ENCODE data around the gene NUAK2. TPM values are rescaled to one million over a fixed set of nuclear protein-coding genes. Genes with fewer than 3 reads are reported as not detected.
A peak's percentile ranks its signal among the peaks of the same experiment; 100 is the strongest.

Gene NUAK2
- total RNA-seq, 2 experiments from 2014 or later = 1.7 to 2.0 TPM

DNA sequence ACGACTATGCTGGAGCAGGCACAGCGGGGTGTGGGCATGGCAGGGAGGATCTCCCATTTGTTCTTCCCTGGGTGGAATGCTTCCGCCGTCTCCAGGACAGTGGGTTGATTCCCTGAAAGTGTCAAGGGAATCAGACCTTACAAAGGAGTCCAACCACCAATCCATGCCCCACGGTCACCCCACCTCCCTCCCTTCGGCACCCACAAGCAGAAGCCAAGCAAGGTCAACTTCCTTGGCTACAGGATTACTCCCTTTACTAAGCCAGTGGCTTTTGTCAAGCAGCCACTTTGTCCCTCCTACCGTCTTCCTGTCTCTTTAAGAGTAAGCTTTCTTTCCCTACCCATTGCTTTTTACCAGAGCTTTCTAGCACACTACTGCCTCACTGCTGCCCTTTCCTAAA lies 15.9 kb upstream of the NUAK2 start:
- H3K27me3 Mint-ChIP-seq = peaks cover 11% of the 10 kb centered on the region
- DNase-seq = no peak
- no peak overlapping the region for H3K27ac Mint-ChIP-seq
- H3K4me3 Mint-ChIP-seq = no peak overlapping the region
- no peaks in the 10 kb centered on the region for H3K9me3 Mint-ChIP-seq
- peaks cover 6% of the 10 kb centered on the region for H3K4me1 Mint-ChIP-seq
- H3K36me3 Mint-ChIP-seq = peaks cover under 1% of the 10 kb centered on the region

DNA sequence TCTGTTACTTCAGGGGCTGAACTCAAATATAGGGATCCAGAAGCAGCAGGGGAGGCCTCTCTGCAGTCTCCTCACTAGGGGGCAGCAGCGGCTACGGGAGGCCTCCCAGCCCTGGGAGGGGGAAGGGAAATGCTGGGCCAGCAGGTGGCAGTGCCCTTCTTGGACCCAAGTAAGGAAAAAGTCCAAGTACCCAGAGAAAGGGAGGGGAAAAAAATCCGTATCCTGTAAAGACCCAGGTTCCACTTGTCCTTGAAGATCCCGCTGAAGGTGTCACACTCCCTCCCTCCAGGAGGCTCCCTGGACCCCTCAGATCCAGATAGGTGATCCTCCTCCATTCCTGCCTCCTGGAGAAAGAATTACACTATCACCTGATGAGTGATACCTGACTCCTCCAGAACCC lies 14.1 kb upstream of the NUAK2 start:
- H3K4me1 Mint-ChIP-seq = peaks cover 4% of the 10 kb centered on the region
- H3K4me3 Mint-ChIP-seq = no peak overlapping the region
- no peaks in the 10 kb centered on the region for H3K9me3 Mint-ChIP-seq
- H3K27ac Mint-ChIP-seq = no peak overlapping the region
- H3K36me3 Mint-ChIP-seq = no peaks in the 10 kb centered on the region
- no peaks in the 10 kb centered on the region for H3K27me3 Mint-ChIP-seq
- DNase-seq = peak; percentile 77

DNA sequence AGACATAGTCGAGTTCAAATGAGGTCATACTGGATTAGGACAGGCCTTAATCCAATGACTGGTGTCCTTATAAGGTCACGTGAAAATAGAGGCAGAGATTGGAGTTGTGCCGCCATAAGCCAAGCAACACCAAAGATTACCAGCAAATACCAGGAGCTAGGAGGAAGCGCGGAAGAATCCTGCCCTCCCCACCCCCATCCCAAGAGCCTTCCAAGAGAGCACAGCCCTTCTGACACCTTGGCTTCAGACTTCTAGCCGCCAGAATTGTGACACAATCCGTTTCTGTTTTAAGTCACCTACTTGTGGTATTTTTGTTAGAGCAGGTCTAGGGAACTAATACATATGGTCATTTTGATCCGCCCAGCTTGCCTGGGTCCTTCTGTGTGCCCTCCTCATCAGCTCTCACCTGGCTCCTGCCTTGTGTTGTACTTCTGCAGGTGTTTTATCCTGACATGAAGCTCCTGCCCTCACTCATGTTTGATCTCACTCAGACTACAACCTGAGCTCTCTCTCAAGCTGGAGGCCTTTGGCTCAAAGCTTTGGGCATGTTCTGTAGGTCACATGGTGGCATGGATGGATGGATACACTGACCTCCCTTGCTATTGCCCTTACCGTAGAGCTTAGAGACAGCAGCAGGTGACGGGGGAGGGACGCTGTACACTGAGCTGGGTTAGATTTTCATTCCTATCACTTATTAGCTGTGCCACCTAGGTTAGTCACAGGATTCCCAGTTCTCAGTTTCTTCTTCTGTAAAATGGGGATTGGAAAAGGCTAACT lies 10.7 kb upstream of the NUAK2 start:
- no peaks in the 10 kb centered on the region for H3K36me3 Mint-ChIP-seq
- H3K4me1 Mint-ChIP-seq = no peaks in the 10 kb centered on the region

DNA sequence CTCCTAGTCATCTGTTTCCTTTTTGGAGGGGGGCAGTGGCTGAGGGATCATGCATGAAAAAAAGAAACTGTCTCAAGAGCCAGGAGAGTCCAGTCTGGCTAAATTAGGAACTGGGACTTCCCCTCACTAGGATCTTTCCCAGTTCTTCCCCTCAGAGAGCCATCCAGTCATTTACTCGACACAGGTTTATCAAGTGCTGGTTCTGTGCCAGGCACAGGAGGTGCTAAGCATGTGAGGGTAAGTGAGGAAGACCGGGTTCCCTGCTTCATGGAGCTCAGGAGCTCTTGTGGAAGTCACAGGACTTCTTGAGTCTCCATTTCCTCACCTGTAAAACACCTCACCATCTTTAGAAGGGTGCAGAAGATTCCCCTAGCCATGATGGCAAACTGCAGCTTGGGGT lies 8.6 kb upstream of the NUAK2 start:
- DNase-seq = no peak
- H3K27me3 Mint-ChIP-seq = peaks cover 3% of the 10 kb centered on the region
- H3K4me1 Mint-ChIP-seq = peaks cover 6% of the 10 kb centered on the region
- no peak overlapping the region for H3K4me3 Mint-ChIP-seq
- no peaks in the 10 kb centered on the region for H3K9me3 Mint-ChIP-seq
- no peak overlapping the region for H3K27ac Mint-ChIP-seq
- no peaks in the 10 kb centered on the region for H3K36me3 Mint-ChIP-seq

More for the DNA sequence above, 10.7 kb upstream of the NUAK2 start:
- Mint-ChIP-seq H3K4me3 (no peak overlapping the region), H3K27ac (no peak overlapping the region), H3K9me3 (no peaks in the 10 kb centered on the region), H3K27me3 (peaks cover under 1% of the 10 kb centered on the region)
- no peak for DNase-seq

DNA sequence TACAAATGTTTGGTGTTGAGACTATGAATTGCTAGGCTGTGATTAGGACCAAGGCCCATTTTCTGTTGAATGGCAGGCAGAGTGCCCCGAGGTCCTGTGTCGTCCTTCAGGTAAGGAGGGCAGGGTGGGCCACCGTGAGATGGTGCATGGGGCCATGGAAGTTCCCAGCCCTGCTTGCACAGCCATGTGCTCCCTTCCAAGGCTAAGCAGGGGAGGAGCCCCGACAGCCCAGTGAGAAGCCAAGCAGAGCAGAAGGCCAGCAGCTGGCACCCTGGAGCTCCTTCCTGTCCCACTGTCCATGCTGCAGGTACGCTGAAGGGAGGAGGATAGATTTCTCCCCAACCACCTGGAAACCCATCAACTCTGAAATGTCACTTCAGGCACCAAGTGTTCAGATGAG lies 8.2 kb upstream of the NUAK2 start:
- Mint-ChIP-seq H3K4me1 (peaks cover 9% of the 10 kb centered on the region), H3K4me3 (no peak overlapping the region), H3K9me3 (no peaks in the 10 kb centered on the region), H3K27ac (no peak overlapping the region), H3K27me3 (peaks cover 3% of the 10 kb centered on the region), H3K36me3 (no peaks in the 10 kb centered on the region)
- DNase-seq = no peak

DNA sequence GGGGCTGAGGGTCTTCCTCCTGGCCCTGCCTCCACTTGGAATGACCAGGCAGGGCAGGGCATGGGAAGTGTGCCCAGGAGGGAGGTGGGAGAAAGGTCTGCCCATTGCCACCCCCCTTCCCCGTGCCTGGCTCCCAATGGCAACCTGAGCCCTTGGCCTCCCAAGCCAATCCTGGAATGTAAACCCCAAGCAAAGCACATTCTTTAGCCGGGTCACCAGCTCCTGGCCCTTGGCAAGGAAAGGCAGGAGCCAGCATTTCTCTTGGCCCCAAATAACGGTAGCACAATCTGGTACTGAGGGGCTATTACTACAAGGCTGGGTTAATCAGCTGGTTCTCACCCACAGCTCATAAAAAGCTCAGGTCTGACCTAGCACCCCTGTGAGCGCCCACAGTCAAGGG lies 6.9 kb upstream of the NUAK2 start:
- no peaks in the 10 kb centered on the region for H3K36me3 Mint-ChIP-seq
- no peak overlapping the region for H3K27ac Mint-ChIP-seq
- H3K9me3 Mint-ChIP-seq = no peaks in the 10 kb centered on the region
- peaks cover 3% of the 10 kb centered on the region for H3K27me3 Mint-ChIP-seq
- peaks cover 12% of the 10 kb centered on the region for H3K4me1 Mint-ChIP-seq
- DNase-seq = no peak
- H3K4me3 Mint-ChIP-seq = no peak overlapping the region

DNA sequence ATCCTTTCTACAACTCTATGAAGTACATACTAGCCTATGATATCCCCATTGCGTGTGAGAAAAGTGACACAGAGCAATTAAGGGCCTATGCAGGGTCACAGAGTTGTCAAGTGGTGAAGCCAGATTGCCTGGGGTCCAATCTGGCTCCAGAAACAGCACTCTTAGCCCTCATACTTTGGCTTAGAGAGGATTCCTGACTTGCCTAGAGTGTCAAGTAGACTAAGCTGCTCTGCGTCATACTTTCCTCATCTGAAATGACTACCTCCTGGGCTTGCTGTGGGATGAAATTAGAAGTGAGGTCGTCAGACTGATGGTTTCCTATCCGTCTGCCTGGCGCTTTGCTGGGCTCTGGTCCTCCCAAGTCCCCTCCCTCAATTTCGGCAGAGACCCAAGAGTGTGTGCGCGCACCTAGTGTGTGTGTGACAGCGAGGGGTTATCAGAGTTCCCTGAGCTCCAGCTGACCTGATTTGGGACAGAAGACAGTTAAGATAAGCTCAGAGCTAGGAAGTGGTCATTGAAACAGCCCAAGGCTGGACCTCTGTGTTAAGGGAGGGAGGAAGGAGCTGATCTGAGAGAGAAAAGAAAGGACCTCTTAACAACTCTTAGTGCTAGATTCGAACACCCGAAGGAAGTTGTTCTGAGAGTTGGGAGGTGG lies 5.4 kb upstream of the NUAK2 start:
- H3K4me3 Mint-ChIP-seq = no peak overlapping the region

DNA sequence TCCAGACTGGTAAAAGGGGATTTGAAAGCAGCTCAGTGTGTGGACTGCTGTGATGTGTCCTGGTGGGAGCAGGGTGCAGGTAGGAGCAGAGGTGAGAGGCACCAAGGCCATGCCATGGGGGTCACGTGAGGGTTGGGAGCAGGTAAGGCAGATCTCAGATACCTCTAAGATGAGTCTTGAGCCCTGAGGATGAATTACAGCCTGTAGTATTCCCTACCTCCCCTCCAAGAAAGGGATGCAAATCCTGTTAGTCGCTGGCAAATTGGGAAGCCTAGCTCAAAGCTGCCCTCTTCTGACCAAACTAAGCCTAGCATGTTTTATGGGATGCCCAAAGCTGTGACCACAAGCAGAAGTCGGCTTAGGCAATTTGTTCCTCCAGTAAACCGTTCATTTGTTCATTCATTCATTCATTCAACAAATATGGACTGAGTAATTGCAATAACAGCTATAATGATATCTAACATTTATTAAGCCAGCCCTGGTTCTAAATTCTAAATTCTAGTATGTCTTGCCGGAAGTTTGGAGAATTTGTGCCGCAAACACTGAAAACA lies 3.9 kb upstream of the NUAK2 start:
- H3K27ac Mint-ChIP-seq = no peak overlapping the region
- no peaks in the 10 kb centered on the region for H3K9me3 Mint-ChIP-seq
- H3K4me3 Mint-ChIP-seq = no peak overlapping the region

More for the DNA sequence above, 5.4 kb upstream of the NUAK2 start:
- peaks cover 15% of the 10 kb centered on the region for H3K4me1 Mint-ChIP-seq
- no peaks in the 10 kb centered on the region for H3K36me3 Mint-ChIP-seq
- H3K27me3 Mint-ChIP-seq = peaks cover 3% of the 10 kb centered on the region
- no peaks in the 10 kb centered on the region for H3K9me3 Mint-ChIP-seq
- no peak overlapping the region for H3K27ac Mint-ChIP-seq
- no peak for DNase-seq

DNA sequence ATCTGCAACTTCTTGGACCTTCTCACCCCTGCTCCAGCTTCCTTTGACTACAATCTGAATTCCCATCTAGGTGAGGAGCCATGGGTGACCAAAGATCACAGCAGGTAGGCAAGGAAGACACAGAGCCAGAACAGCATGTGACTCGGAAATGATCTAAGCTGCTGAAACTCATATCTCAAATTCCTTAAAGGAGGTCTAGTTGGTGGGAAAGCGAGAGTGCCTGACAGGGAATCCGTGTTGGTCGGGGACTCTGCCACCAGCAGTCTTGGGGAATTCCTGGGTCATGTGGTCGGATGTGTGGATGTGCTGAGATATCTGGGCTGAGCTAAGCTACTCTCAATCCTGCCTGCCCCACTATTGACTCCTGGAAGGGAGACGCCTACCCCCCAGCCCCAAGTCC lies 3.2 kb upstream of the NUAK2 start:
- H3K9me3 Mint-ChIP-seq = no peaks in the 10 kb centered on the region
- H3K4me3 Mint-ChIP-seq = no peak overlapping the region
- H3K36me3 Mint-ChIP-seq = no peaks in the 10 kb centered on the region

More for the DNA sequence above, 3.9 kb upstream of the NUAK2 start:
- H3K27me3 Mint-ChIP-seq = peaks cover 3% of the 10 kb centered on the region
- peaks cover 21% of the 10 kb centered on the region for H3K4me1 Mint-ChIP-seq
- peak; percentile 50 for DNase-seq
- no peaks in the 10 kb centered on the region for H3K36me3 Mint-ChIP-seq

DNA sequence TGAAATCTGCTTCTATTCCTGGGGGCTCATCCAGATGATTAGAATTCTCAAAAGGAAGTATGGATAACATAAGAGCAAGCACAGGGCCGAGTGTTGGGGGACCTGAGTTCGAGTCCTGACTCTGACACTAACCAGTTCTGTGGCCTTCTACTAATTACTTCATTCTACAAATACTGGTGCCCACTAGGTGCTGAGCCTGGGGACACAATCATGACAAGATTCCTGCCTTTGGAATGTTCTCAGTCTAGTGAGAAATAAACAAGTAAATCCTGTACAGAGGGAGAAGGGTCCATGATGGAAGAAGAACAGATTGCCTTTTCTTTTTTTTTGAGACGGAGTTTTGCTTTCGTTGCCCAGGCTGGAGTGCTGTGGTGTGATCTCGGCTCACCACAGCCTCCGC lies 2.2 kb upstream of the NUAK2 start:
- H3K36me3 Mint-ChIP-seq = no peaks in the 10 kb centered on the region
- H3K27me3 Mint-ChIP-seq = peaks cover 3% of the 10 kb centered on the region
- no peaks in the 10 kb centered on the region for H3K9me3 Mint-ChIP-seq
- DNase-seq = no peak
- no peak overlapping the region for H3K27ac Mint-ChIP-seq
- peaks cover 32% of the 10 kb centered on the region for H3K4me1 Mint-ChIP-seq
- no peak overlapping the region for H3K4me3 Mint-ChIP-seq

More for the DNA sequence above, 3.2 kb upstream of the NUAK2 start:
- Mint-ChIP-seq H3K27me3 (peaks cover 3% of the 10 kb centered on the region), H3K27ac (no peak overlapping the region), H3K4me1 (peaks cover 25% of the 10 kb centered on the region)
- no peak for DNase-seq

DNA sequence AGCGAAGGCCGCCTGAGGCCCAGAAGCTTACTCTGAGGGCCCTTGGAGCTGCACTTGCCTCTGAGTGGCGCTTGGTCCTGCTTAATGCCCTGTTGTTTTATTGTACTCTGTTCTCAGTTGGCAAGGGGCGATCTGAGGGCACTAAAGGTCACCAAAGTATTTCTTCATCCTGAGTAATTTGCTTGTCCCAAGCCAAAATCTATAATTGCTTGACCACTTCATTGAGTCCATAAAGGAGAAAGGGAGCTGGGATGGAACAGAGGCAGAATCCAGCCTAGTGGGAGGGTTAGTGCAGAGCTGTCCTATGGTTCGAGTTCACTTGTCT lies 376 bp upstream of the NUAK2 start:
- Mint-ChIP-seq H3K4me3 (peak overlapping the region; percentile 35), H3K4me1 (peaks cover 49% of the 10 kb centered on the region), H3K9me3 (no peaks in the 10 kb centered on the region), H3K27ac (no peak overlapping the region), H3K36me3 (no peaks in the 10 kb centered on the region), H3K27me3 (no peaks in the 10 kb centered on the region)
- DNase-seq = no peak

DNA sequence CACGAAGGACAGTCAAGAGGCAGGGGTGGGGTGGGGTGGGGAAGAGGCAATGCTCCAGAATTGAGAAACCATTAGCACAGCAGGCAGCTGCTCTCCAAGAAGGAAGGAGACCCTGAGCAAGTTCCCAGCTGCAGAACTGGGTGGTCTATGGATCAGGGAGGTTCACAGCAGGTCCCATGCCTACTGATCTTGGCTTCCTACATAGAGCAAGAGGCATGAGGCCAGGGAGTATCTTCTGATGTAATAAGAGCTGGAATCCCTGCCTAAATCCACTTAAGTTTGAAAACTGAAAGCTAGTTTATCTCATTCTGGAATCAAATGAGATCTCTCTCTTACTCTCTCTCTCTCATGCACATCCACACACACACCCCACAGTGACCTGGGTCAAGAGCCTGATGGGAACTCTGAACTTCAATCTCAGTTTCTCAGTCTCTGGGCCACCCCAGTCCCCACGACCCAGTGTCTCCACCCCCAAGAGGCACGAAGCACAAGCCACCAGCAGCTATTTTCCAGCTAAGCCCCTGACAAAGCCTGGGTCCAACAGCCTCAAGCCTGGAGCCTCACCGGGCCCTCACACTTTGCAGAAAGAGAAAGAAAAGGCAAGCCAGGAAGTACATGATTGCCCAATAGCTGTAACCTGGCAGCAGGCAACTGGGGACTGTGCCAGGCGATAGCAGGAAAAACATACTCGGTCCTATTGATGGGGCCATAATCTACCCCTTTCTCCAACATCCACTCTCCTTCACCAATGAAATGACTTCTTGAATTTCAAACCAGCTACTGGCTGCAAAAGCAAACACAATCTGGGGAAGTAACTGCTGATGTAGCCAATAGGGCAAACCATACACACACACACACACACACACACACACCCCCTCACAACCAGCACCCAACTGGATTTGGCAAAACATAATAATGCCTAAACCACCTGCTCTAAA lies 2.2 kb downstream of the NUAK2 start:
- Mint-ChIP-seq H3K4me3 (peak overlapping the region; percentile 85), H3K27ac (peak overlapping the region; percentile 96), H3K4me1 (peaks cover 64% of the 10 kb centered on the region), H3K27me3 (no peaks in the 10 kb centered on the region), H3K9me3 (no peaks in the 10 kb centered on the region), H3K36me3 (no peaks in the 10 kb centered on the region)
- peak; percentile 43 for DNase-seq

DNA sequence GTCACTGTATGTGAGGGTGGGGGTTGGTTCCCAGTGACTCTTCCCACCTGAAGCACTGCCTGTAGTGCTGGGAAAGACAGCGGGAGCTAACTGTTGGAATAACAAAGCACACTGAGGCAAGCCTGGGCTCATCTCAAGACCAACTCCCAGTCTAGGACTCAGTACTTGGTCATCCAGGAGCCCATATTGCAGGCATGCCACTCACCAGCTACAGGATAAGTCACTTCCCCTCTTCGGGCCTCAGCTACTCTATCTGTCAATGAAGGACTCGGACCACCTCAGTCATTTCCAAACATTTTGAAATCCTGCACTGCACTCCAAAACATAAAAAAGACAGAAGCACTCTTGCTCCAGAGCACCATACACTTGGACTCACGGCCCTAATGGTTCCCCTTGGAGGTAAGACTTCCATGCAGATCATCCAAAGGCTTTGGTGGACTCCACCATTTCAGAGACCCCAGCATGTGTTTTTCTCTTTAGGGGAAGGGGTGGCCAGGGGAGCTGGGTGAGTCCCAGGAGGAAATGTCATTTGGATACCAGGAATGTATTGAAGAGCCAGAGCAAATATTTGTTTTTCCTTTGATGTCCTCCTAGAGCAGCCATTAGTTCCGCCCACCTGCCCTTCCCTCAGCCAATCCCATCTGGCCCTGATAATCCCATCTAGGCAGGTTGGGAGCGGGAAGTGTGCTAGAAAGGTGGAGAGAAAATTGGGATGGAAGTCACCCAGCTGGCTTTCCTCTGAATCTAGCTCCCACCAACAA lies 3.1 kb downstream of the NUAK2 start:
- DNase-seq = no peak
- no peaks in the 10 kb centered on the region for H3K27me3 Mint-ChIP-seq

DNA sequence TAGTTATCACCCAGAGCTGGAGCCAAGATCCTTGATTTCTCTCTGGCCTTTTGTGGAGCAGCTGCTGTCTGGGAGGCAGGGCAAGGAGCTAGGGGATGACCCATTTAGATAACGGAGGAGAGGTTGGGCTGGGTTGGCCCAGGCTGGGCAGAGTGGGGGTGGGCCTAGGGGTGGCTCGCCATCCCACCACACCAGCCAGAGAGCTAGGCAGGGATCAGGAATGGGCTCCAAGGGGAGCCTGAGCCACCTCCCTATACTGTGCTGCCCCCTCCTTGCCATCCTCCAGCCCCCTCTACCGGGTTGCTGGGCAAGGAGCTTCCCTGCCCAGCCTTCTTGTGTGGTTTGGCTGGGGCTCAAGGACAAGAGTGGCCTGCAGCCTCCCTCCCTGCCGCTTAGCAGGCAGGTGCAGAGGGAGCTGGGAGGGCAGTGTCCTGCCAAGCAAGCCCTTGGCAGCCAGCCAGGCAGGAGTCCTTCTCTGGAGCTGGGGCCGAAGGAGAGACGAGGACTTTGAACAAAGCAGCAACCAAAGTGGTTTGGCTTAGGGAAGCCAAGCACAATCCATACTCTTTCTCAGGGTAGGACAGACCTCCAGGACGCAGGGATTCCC lies 4.1 kb downstream of the NUAK2 start:
- no peaks in the 10 kb centered on the region for H3K9me3 Mint-ChIP-seq
- H3K4me1 Mint-ChIP-seq = peaks cover 79% of the 10 kb centered on the region
- peak overlapping the region; percentile 96 for H3K27ac Mint-ChIP-seq
- DNase-seq = no peak
- H3K27me3 Mint-ChIP-seq = no peaks in the 10 kb centered on the region
- H3K4me3 Mint-ChIP-seq = peak overlapping the region; percentile 51
- no peaks in the 10 kb centered on the region for H3K36me3 Mint-ChIP-seq

More for the DNA sequence above, 3.1 kb downstream of the NUAK2 start:
- H3K9me3 Mint-ChIP-seq = no peaks in the 10 kb centered on the region
- H3K27ac Mint-ChIP-seq = peak overlapping the region; percentile 96
- H3K36me3 Mint-ChIP-seq = no peaks in the 10 kb centered on the region
- H3K4me1 Mint-ChIP-seq = peaks cover 69% of the 10 kb centered on the region
- H3K4me3 Mint-ChIP-seq = peak overlapping the region; percentile 64

Data from activated naive CD8-positive, alpha-beta T cell treated with anti-CD3 and anti-CD28 coated beads for 36 hours (primary cell).